Measurements from ENCODE around the gene CPPED1. TPM values are rescaled to one million over a fixed set of nuclear protein-coding genes. Genes with fewer than 3 reads are reported as not detected.
"Not testable (repeated sequence)": the region's sequence is repeated elsewhere in the genome, so short reads cannot be mapped to it uniquely, and the experiment has no call there.

CPPED1 gene
- total RNA-seq, 1 experiment from 2014 or later = 7.7 TPM

- intact Hi-C loops (cut with micrococcal nuclease) = loop anchor here (5.0 to 10.0 kb wide), 2 partner anchors 476 to 594 kb away; no protein-coding TSS in a partner anchor
- no peak for DNase-seq
- TF ChIP-seq, protein P1, sequence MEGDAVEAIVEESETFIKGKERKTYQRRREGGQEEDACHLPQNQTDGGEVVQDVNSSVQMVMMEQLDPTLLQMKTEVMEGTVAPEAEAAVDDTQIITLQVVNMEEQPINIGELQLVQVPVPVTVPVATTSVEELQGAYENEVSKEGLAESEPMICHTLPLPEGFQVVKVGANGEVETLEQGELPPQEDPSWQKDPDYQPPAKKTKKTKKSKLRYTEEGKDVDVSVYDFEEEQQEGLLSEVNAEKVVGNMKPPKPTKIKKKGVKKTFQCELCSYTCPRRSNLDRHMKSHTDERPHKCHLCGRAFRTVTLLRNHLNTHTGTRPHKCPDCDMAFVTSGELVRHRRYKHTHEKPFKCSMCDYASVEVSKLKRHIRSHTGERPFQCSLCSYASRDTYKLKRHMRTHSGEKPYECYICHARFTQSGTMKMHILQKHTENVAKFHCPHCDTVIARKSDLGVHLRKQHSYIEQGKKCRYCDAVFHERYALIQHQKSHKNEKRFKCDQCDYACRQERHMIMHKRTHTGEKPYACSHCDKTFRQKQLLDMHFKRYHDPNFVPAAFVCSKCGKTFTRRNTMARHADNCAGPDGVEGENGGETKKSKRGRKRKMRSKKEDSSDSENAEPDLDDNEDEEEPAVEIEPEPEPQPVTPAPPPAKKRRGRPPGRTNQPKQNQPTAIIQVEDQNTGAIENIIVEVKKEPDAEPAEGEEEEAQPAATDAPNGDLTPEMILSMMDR (conservative IDR thresholded peaks at IDR 0.05; ENCODE audit: low read depth, low read length) = no peak
- no peak for TF ChIP-seq EZH2 (IDR thresholded peaks at IDR 0.05; ENCODE audit: low read length, unreplicated experiment)
- no peak for TF ChIP-seq EZH2phosphoT487 (IDR thresholded peaks at IDR 0.05; ENCODE audit: borderline replicate concordance, low read length)
- no TSS peak for BruUV-seq (replicated peaks)
- POLR2A ChIA-PET (ENCODE audit: unreplicated experiment) = no interaction called here
- no peak overlapping the region for H2AFZ ChIP-seq (ENCODE audit: low read length)
- H3K79me2 ChIP-seq (ENCODE audit: low read length) = no peaks in the 10 kb centered on the region
- no peaks in the 10 kb centered on the region for H4K20me1 ChIP-seq (ENCODE audit: low read length)
- no peak overlapping the region for H3K27ac ChIP-seq (ENCODE audit: low read length)
- no peaks in the 10 kb centered on the region for H3K9me3 ChIP-seq (ENCODE audit: low read length)
- no peak overlapping the region for H3K4me2 ChIP-seq (ENCODE audit: low read length)
- H3K27me3 ChIP-seq (ENCODE audit: low read length) = no peaks in the 10 kb centered on the region
- no peaks in the 10 kb centered on the region for H3F3A ChIP-seq (ENCODE audit: low read length, unreplicated experiment)
- no peak overlapping the region for H3K4me3 ChIP-seq (ENCODE audit: low read length)
- CTCF ChIA-PET = no interaction called here
- H3K36me3 ChIP-seq (ENCODE audit: low read depth, low read length) = no peaks in the 10 kb centered on the region
- no peak for ATAC-seq
- H3K9ac ChIP-seq (ENCODE audit: low read length) = no peak overlapping the region
- no peaks in the 10 kb centered on the region for H3K9me2 ChIP-seq (replicated peaks; ENCODE audit: low read length)
- no peaks in the 10 kb centered on the region for H3K4me1 ChIP-seq (ENCODE audit: insufficient read depth, low read length)
Measured at GRCh38 chr16:12818326-12818725, 14.6 kb upstream of the CPPED1 start.

DNA sequence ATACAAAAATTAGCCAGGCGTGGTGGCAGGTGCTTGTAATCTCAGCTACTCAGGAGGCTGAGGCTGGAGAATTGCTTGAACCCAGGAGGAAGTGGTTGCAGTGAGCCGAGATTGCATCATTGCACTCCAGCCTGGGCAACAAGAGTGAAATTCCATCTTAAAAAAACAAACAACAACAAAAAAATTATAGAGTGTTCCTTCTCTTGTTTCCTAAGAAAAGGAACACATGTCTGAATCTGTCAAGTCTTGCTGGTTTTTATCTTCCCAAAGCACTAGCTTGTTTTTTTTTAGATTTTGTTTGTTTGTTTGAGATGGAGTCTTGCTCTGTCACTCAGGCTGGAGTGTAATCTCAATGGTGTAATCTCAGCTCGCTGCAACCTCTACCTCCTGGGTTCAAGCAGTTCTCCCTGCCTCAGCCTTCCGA lies 13.1 kb upstream of the CPPED1 start:
- H3K36me3 ChIP-seq (ENCODE audit: low read depth, low read length); H3K79me2 ChIP-seq (ENCODE audit: low read length); H3K4me1 ChIP-seq (ENCODE audit: insufficient read depth, low read length); H3K9me3 ChIP-seq (ENCODE audit: low read length); H4K20me1 ChIP-seq (ENCODE audit: low read length); DNase-seq; H3K27ac ChIP-seq (ENCODE audit: low read length); POLR2A ChIA-PET (ENCODE audit: unreplicated experiment); H3K4me3 ChIP-seq (ENCODE audit: low read length); H3K4me2 ChIP-seq (ENCODE audit: low read length); H3K9me2 ChIP-seq (replicated peaks; ENCODE audit: low read length); H2AFZ ChIP-seq (ENCODE audit: low read length); CTCF ChIA-PET; BruUV-seq (replicated peaks); H3K27me3 ChIP-seq (ENCODE audit: low read length); ATAC-seq; H3K9ac ChIP-seq (ENCODE audit: low read length); H3F3A ChIP-seq (ENCODE audit: low read length, unreplicated experiment): not testable (repeated sequence)
- intact Hi-C loops (cut with micrococcal nuclease) = loop anchor here (5.0 to 10.0 kb wide), 2 partner anchors 475 to 592 kb away; no protein-coding TSS in a partner anchor

GRCh38 chr16:12815361-12815760 lies 11.7 kb upstream of the CPPED1 start:
- intact Hi-C loops (cut with micrococcal nuclease) = loop anchor here (5.0 to 10.0 kb wide), 2 partner anchors 473 to 591 kb away; no protein-coding TSS in a partner anchor
- H3F3A ChIP-seq (ENCODE audit: low read length, unreplicated experiment) = no peaks in the 10 kb centered on the region
- H3K9me2 ChIP-seq (replicated peaks; ENCODE audit: low read length) = no peaks in the 10 kb centered on the region
- TF ChIP-seq, protein P1 (conservative IDR thresholded peaks at IDR 0.05; ENCODE audit: low read depth, low read length) = no peak
- no peak for TF ChIP-seq EZH2phosphoT487 (IDR thresholded peaks at IDR 0.05; ENCODE audit: borderline replicate concordance, low read length)
- TF ChIP-seq EZH2 (IDR thresholded peaks at IDR 0.05; ENCODE audit: low read length, unreplicated experiment) = no peak
- no peaks in the 10 kb centered on the region for H3K9me3 ChIP-seq (ENCODE audit: low read length)
- H3K36me3 ChIP-seq (ENCODE audit: low read depth, low read length) = no peaks in the 10 kb centered on the region
- no peak overlapping the region for H3K9ac ChIP-seq (ENCODE audit: low read length)
- ChIA-PET POLR2A (ENCODE audit: unreplicated experiment) (no interaction called here), CTCF (no interaction called here)
- no TSS peak for BruUV-seq (replicated peaks)
- no peak overlapping the region for H3K4me3 ChIP-seq (ENCODE audit: low read length)
- H3K79me2 ChIP-seq (ENCODE audit: low read length) = no peaks in the 10 kb centered on the region
- H2AFZ ChIP-seq (ENCODE audit: low read length) = no peak overlapping the region
- no peak overlapping the region for H3K4me2 ChIP-seq (ENCODE audit: low read length)
- H3K4me1 ChIP-seq (ENCODE audit: insufficient read depth, low read length) = no peaks in the 10 kb centered on the region
- H3K27ac ChIP-seq (ENCODE audit: low read length) = no peak overlapping the region
- no peaks in the 10 kb centered on the region for H4K20me1 ChIP-seq (ENCODE audit: low read length)
- 0 out of 2 replicates have a peak, but pooled peaks have one; percentile 27 for ATAC-seq
- H3K27me3 ChIP-seq (ENCODE audit: low read length) = no peaks in the 10 kb centered on the region
- no peak for DNase-seq

DNA sequence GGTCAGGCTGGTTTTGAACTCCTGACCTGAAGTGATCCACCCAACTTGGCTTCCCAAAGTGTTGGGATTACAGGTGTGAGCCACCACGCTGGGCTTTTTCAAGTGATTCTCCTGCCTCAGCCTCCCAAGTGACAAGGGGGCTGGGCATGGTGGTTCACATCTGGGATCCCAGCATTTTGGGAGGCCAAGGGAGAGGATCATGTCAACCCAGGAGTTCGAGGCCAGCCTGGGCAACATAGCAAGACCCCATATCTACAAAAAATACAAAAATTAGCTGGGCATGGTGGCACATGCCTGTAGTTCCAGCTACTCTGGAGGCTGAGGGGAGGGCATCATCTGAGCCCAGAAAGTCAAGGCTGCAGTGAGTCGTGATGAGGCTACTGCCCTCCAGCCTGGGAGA lies 10.0 kb upstream of the CPPED1 start:
- H3K79me2 ChIP-seq (ENCODE audit: low read length); H3K27me3 ChIP-seq (ENCODE audit: low read length); DNase-seq; H3K9me3 ChIP-seq (ENCODE audit: low read length); H3K9me2 ChIP-seq (replicated peaks; ENCODE audit: low read length); POLR2A ChIA-PET (ENCODE audit: unreplicated experiment); H4K20me1 ChIP-seq (ENCODE audit: low read length); ATAC-seq; H3K4me3 ChIP-seq (ENCODE audit: low read length); H3K27ac ChIP-seq (ENCODE audit: low read length); H3K9ac ChIP-seq (ENCODE audit: low read length); H3K4me1 ChIP-seq (ENCODE audit: insufficient read depth, low read length); BruUV-seq (replicated peaks); H3K4me2 ChIP-seq (ENCODE audit: low read length); H2AFZ ChIP-seq (ENCODE audit: low read length); H3F3A ChIP-seq (ENCODE audit: low read length, unreplicated experiment); H3K36me3 ChIP-seq (ENCODE audit: low read depth, low read length); CTCF ChIA-PET: not testable (repeated sequence)
- intact Hi-C loops (cut with micrococcal nuclease) = loop anchor here (10.0 kb wide), 1 partner anchor 589 kb away; no protein-coding TSS in a partner anchor

DNA sequence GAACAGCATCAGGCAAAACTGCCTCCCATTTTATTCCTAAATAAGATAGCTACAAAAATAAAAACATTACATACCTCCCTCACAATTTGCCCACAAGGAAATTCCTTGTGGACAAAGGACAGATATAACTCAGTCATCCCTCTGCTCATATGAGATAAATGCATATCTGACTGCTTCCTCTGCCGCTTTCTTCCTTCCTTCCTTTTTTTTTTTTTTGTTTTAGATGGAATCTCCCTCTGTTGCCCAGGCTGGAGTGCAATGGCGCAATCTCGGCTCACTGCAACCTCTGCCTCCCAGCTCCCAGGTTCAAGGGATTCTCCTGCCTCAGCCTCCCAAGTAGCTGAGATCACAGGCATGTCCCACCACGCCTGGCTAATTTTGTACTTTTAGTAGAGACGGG lies 9.6 kb upstream of the CPPED1 start:
- DNase-seq; H2AFZ ChIP-seq (ENCODE audit: low read length); H3K9me3 ChIP-seq (ENCODE audit: low read length); ATAC-seq; H4K20me1 ChIP-seq (ENCODE audit: low read length); H3F3A ChIP-seq (ENCODE audit: low read length, unreplicated experiment); H3K9ac ChIP-seq (ENCODE audit: low read length); POLR2A ChIA-PET (ENCODE audit: unreplicated experiment); H3K4me3 ChIP-seq (ENCODE audit: low read length); H3K4me1 ChIP-seq (ENCODE audit: insufficient read depth, low read length); H3K36me3 ChIP-seq (ENCODE audit: low read depth, low read length); H3K4me2 ChIP-seq (ENCODE audit: low read length); H3K9me2 ChIP-seq (replicated peaks; ENCODE audit: low read length); BruUV-seq (replicated peaks); H3K27ac ChIP-seq (ENCODE audit: low read length); H3K27me3 ChIP-seq (ENCODE audit: low read length); CTCF ChIA-PET; H3K79me2 ChIP-seq (ENCODE audit: low read length): not testable (repeated sequence)
- intact Hi-C loops (cut with micrococcal nuclease) = loop anchor here (10.0 kb wide), 1 partner anchor 589 kb away; no protein-coding TSS in a partner anchor
